Measurements from ENCODE around the gene COMMD2.

The COMMD2 gene

DNA sequence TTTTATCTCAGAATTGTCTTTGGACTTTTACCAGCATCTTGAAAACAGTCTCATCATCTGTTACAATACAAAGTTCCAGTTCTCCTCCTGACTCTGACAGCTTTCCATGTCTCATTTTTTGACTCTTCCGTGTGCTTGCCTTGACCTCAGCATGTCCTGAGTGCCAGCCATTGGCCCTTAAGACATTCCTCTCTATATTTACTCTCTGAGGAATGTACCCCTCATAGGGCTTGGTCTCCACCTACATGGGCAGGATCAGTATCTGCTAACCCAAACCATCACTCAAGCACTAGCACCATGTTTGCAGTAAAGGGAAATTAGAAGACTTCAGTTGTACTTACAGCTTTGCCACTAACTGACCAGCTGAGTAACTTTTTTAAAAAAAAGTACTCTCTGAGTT lies 23.9 kb upstream of the COMMD2 start:
- FAIRE-seq (no peak), DNase-seq (ENCODE audit: insufficient read length, low spot score) (no peak)
- TF ChIP-seq POLR2A (IDR thresholded peaks at IDR 0.05; ENCODE audit: low read depth, low read length) = no peak

- no peak for FAIRE-seq
- DNase-seq (ENCODE audit: insufficient read length, low spot score) = no peak
- no peak for TF ChIP-seq POLR2A (IDR thresholded peaks at IDR 0.05; ENCODE audit: low read depth, low read length)
Observed at GRCh38 chr3:149772861-149773260, 20.6 kb upstream of the COMMD2 start.

DNA sequence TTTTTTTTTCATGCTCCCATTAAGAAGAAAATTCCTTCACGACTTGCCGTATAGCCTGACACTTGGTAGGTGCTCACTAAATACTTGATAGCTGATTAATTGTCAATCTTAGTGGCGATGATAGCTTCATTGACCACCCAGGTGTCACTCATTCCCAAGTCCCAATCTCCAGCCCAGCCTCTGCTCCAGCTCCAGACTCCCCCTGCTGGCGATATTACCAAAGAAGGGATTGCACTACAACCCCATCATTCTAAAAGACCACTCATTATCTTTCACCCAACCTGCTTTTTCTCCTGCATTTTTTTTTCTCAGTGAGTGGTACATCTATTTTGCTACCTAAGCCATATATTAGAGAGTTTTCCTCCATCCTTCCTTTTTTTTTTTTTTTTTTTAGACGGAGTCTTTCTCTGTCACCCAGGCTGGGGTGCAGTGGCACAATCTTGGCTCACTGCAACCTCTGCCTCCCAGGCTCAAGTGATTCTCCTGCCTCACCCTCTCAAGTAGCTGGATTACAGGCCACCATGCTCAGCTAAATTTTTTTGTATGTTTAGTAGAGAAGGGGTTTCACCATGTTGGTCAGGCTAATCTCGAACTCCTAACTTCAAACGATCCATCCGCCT lies 19.5 kb upstream of the COMMD2 start:
- FAIRE-seq (peak; percentile 33), DNase-seq (ENCODE audit: insufficient read length, low spot score) (peak; percentile 18)
- TF ChIP-seq POLR2A (IDR thresholded peaks at IDR 0.05; ENCODE audit: low read depth, low read length) = no peak

- no peak for TF ChIP-seq POLR2A (IDR thresholded peaks at IDR 0.05; ENCODE audit: low read depth, low read length)
- FAIRE-seq = no peak
Observed at GRCh38 chr3:149770246-149770645, 18.0 kb upstream of the COMMD2 start.

GRCh38 chr3:149768704-149769103 lies 16.4 kb upstream of the COMMD2 start:
- DNase-seq (ENCODE audit: insufficient read length, low spot score) (no peak), FAIRE-seq (no peak)
- TF ChIP-seq POLR2A (IDR thresholded peaks at IDR 0.05; ENCODE audit: low read depth, low read length) = no peak

More at GRCh38 chr3:149770246-149770645, 18.0 kb upstream of the COMMD2 start:
- DNase-seq (ENCODE audit: insufficient read length, low spot score) = no peak

GRCh38 chr3:149767720-149768119 lies 15.4 kb upstream of the COMMD2 start:
- no peak for FAIRE-seq

DNA sequence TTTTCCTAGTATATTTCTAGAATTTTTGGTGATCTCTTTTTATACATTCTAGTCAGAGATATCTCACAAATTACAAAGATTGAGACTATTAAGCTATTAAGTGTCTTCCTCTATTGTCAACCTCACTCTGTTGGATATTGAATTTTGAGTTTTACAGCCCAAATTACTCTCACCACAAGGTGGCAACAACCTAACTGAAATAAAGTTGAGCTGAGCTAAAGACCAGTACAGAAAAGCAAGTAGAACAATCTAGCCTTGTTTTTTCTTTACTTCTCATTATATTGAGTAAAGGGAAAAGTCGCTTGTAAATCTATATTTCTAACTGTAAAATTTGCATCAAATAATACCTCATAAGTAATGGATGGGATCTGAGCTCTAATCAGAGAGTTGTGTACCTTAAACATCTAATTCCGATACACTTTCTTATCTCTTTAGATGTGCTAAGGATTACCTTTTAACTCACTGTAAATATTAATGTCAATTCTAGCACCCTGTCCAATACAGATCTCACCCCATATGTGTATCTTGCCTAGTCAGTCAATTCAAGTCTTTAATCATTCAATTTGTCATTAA lies 13.6 kb upstream of the COMMD2 start:
- DNase-seq (ENCODE audit: insufficient read length, low spot score) (no peak), FAIRE-seq (peak; percentile 93)
- TF ChIP-seq POLR2A (IDR thresholded peaks at IDR 0.05; ENCODE audit: low read depth, low read length) = no peak

More at GRCh38 chr3:149767720-149768119, 15.4 kb upstream of the COMMD2 start:
- TF ChIP-seq POLR2A (IDR thresholded peaks at IDR 0.05; ENCODE audit: low read depth, low read length) = no peak
- DNase-seq (ENCODE audit: insufficient read length, low spot score) = no peak

DNA sequence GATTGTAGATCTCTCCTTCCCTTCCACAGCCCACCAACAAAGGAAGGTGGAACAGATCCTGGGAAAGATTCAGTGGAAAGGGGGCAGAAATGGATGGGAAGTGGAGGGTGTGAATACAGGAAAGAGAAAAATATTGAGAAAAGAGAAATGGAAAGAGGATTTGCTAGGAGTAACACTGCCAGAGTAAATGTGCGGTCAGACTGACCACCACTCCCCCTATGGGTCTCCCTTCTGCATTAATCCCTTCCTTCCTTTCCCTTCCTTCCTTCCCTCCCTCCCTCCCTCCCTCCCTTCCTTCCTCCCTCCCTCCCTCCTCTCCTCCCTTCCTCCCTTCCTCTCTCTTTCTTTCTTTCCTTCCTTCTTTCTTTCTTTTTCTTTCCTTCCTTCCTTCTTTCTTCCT lies 12.0 kb upstream of the COMMD2 start:
- no peak for FAIRE-seq

DNA sequence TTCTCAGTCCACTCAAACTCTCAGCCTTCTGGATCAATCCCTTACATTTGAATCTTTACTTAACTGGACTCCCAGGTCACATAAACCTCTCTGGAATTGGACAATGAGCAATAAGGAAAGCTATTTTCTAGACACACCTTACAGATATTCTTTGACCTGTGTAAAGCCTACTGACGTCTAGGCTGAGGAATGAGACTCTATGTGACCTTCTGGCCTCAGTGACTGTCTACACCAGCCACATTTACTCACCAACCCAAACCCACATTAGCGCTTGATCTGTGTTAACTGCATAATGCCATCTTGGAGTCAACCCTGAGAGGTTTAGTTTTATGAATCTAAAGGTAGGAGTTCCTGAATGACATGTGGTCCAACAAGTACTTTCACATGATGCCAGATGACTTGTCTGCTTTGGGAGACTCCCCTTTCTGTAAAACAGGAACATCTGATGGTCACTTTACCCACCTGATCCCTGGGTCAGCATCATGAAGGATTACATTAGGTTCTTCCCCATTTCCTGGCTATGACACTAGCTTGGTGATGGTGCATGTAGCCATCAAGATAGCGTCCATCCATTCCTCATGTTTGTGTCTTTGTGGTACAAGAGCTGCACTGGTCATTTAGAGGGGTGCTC lies 11.4 kb upstream of the COMMD2 start:
- TF ChIP-seq POLR2A (IDR thresholded peaks at IDR 0.05; ENCODE audit: low read depth, low read length) = no peak
- DNase-seq (ENCODE audit: insufficient read length, low spot score) (no peak), FAIRE-seq (no peak)

More for the DNA sequence above, 12.0 kb upstream of the COMMD2 start:
- no peak for TF ChIP-seq POLR2A (IDR thresholded peaks at IDR 0.05; ENCODE audit: low read depth, low read length)
- no peak for DNase-seq (ENCODE audit: insufficient read length, low spot score)

- TF ChIP-seq POLR2A (IDR thresholded peaks at IDR 0.05; ENCODE audit: low read depth, low read length) = no peak
- DNase-seq (ENCODE audit: insufficient read length, low spot score) (no peak), FAIRE-seq (no peak)
Observed at GRCh38 chr3:149753717-149754116, 1.4 kb upstream of the COMMD2 start.

GRCh38 chr3:149752788-149753136 lies 473 bp upstream of the COMMD2 start:
- FAIRE-seq (no peak), DNase-seq (ENCODE audit: insufficient read length, low spot score) (no peak)
- no peak for TF ChIP-seq POLR2A (IDR thresholded peaks at IDR 0.05; ENCODE audit: low read depth, low read length)

DNA sequence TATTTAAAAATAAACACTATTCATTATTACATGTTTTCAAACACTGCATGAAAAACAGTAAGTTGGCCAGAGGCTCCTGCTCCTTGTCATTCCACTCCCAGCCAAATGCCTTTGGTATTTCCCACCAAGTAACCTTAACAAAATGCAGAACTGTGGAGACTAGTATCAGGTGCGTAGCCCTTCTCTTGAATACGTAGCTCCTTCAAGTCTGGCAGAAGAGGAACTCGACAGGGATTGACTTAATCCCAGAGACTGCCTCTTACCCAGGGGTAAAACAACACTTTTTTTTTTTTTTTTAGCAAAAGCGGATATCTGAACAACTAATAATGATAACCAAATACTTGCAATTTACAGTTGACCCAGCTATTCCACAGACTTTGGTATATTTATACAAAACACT lies 738 bp downstream of the COMMD2 start:
- FAIRE-seq (no peak), DNase-seq (ENCODE audit: insufficient read length, low spot score) (no peak)
- TF ChIP-seq POLR2A (IDR thresholded peaks at IDR 0.05; ENCODE audit: low read depth, low read length) = no peak

DNA sequence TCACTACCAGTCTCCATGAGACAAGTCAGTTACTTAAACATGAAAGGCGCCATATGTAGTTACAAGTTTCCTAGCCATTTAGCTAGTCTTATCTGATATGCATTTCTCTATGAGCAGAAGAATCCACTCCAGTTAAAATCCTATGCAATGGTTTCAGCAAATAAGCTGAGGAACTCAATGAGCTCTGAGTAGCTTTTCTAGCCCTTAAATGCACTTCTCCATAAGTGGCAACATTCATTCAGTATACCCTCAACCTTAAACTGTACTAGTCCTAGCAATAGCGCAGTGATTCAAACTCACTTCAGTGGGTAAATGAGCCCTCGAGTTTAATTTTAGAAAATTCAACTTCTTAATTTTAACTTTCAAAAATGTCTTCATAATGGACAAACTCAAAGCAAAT lies 7.7 kb downstream of the COMMD2 start:
- FAIRE-seq (no peak), DNase-seq (ENCODE audit: insufficient read length, low spot score) (no peak)
- no peak for TF ChIP-seq POLR2A (IDR thresholded peaks at IDR 0.05; ENCODE audit: low read depth, low read length)

GRCh38 chr3:149744151-149744550 lies 8.1 kb downstream of the COMMD2 start:
- DNase-seq (ENCODE audit: insufficient read length, low spot score) = no peak
- no peak for FAIRE-seq
- TF ChIP-seq POLR2A (IDR thresholded peaks at IDR 0.05; ENCODE audit: low read depth, low read length) = no peak

GRCh38 chr3:149739396-149739795 lies 12.9 kb downstream of the COMMD2 start:
- FAIRE-seq = no peak
- no peak for DNase-seq (ENCODE audit: insufficient read length, low spot score)
- TF ChIP-seq POLR2A (IDR thresholded peaks at IDR 0.05; ENCODE audit: low read depth, low read length) = no peak

Measured in H54 (cell line).